CD14-positive monocyte (primary cell): ENCODE results near the gene ARID1B. TPM values are rescaled to one million over a fixed set of nuclear protein-coding genes. Genes with fewer than 3 reads are reported as not detected.

ENCODE experiments used
- DNase-seq, 3 donors: peaks; one replicate each; pipeline ENCODE4 v3.0.0-alpha.2; 2011 to 2022
- H2AFZ ChIP-seq: 2 replicates; pipeline ENCODE4 v1.6.0; 2012; ENCODE audit warnings: mild to moderate bottlenecking, low read depth, low read length, inconsistent platforms; ENCODE audit not compliant: insufficient read depth, poor library complexity, severe bottlenecking
- H3K27ac ChIP-seq, 2 donors: 1 replicate in 1 of 2; 2 replicates in 1 of 2; pipeline ENCODE4 v1.5.1; 2012 to 2013; ENCODE audit warnings: low read length in 2 of 2, control low read depth in 1 of 2, inconsistent platforms in 1 of 2, low read depth in 1 of 2, mild to moderate bottlenecking in 1 of 2
- H3K27me3 ChIP-seq, 2 donors: one replicate each; pipeline versions ENCODE4 v1.6.0 to v1.6.1; 2011 to 2013; ENCODE audit warnings: low read length in 2 of 2; ENCODE audit not compliant: control insufficient read depth in 2 of 2, insufficient read depth in 2 of 2
- H3K36me3 ChIP-seq, 2 donors: replicated peaks in 1 of 2; 1 replicate in 1 of 2; 2 replicates in 1 of 2; pipeline versions ENCODE4 v1.5.1 to v1.6.1; 2012 to 2013; ENCODE audit warnings: low read length in 2 of 2, control low read depth in 1 of 2, inconsistent platforms in 1 of 2, mild to moderate bottlenecking in 1 of 2; ENCODE audit not compliant: insufficient read depth in 2 of 2, control insufficient read depth in 1 of 2
- H3K4me1 ChIP-seq, 2 donors: 1 replicate in 1 of 2; 2 replicates in 1 of 2; pipeline versions ENCODE4 v1.5.1 to v1.6.1; 2012 to 2013; ENCODE audit warnings: low read length in 2 of 2, control low read depth in 1 of 2, inconsistent platforms in 1 of 2, mild to moderate bottlenecking in 1 of 2, moderate library complexity in 1 of 2; ENCODE audit not compliant: insufficient read depth in 2 of 2, control insufficient read depth in 1 of 2
- H3K4me2 ChIP-seq: replicated peaks from 2 replicates; pipeline ENCODE3; 2012; ENCODE audit warnings: low read length, moderate library complexity, mild to moderate bottlenecking; ENCODE audit not compliant: poor library complexity, severe bottlenecking; ENCODE audit errors: extremely low read depth
- H3K4me3 ChIP-seq, 3 experiments: fragments of 200-600 bp in 1 of 3; sonication (generic) in 1 of 3; replicated peaks in 1 of 3; 1 replicate in 2 of 3; 2 replicates in 1 of 3; pipeline ENCODE4 v1.5.1; 2011 to 2013; ENCODE audit warnings: low read length in 3 of 3, mild to moderate bottlenecking in 3 of 3, control low read depth in 2 of 3, low read depth in 2 of 3, inconsistent platforms in 1 of 3, moderate library complexity in 1 of 3
- H3K79me2 ChIP-seq: 2 replicates; pipeline ENCODE4 v1.6.0; 2012; ENCODE audit warnings: mild to moderate bottlenecking, control low read depth, inconsistent platforms, low read length, moderate library complexity; ENCODE audit not compliant: insufficient read depth
- H3K9ac ChIP-seq: 2 replicates; pipeline ENCODE4 v1.6.0; 2017; ENCODE audit warnings: low read length, mild to moderate bottlenecking; ENCODE audit not compliant: insufficient read depth, poor library complexity, severe bottlenecking
- H3K9me3 ChIP-seq, 2 donors: replicated peaks in 1 of 2; 1 replicate in 1 of 2; 2 replicates in 1 of 2; pipeline versions ENCODE4 v1.5.1 to v1.6.1; 2012 to 2013; ENCODE audit warnings: low read length in 2 of 2, control low read depth in 1 of 2; ENCODE audit not compliant: control insufficient read depth in 1 of 2, insufficient read depth in 1 of 2
- H4K20me1 ChIP-seq: 2 replicates; pipeline ENCODE4 v1.6.0; 2012; ENCODE audit warnings: mild to moderate bottlenecking, low read length, control low read depth, moderate library complexity; ENCODE audit not compliant: insufficient read depth
- H3K27ac Mint-ChIP-seq, 7 donors: one replicate each; pipeline ENCODE4 v1.8.0; 2020; ENCODE audit warnings: mild to moderate bottlenecking in 7 of 7, mixed read lengths in 7 of 7, moderate library complexity in 6 of 7, inconsistent platforms in 2 of 7
- H3K27me3 Mint-ChIP-seq, 3 donors: one replicate each; pipeline ENCODE4 v1.8.0; 2021 to 2022; ENCODE audit warnings: low read depth in 3 of 3, mild to moderate bottlenecking in 3 of 3, mixed read lengths in 3 of 3, moderate library complexity in 3 of 3, inconsistent platforms in 1 of 3
- H3K36me3 Mint-ChIP-seq, 2 donors: one replicate each; pipeline ENCODE4 v1.8.0; 2020; ENCODE audit warnings: mixed read lengths in 2 of 2, inconsistent platforms in 1 of 2, mild to moderate bottlenecking in 1 of 2
- H3K4me1 Mint-ChIP-seq: one replicate; pipeline ENCODE4 v1.8.0; 2020; ENCODE audit warnings: mild to moderate bottlenecking, mixed read lengths
- H3K4me3 Mint-ChIP-seq, 2 donors: one replicate each; pipeline ENCODE4 v1.8.0; 2020; ENCODE audit warnings: mild to moderate bottlenecking in 2 of 2, mixed read lengths in 2 of 2, moderate library complexity in 1 of 2
- H3K9me3 Mint-ChIP-seq, 7 donors: one replicate each; pipeline ENCODE4 v1.8.0; 2020 to 2022; ENCODE audit warnings: mixed read lengths in 7 of 7, mild to moderate bottlenecking in 6 of 7, moderate library complexity in 6 of 7, inconsistent platforms in 2 of 7
- CTCF ChIP-seq: fragments of 200-600 bp; IDR thresholded peaks from one replicate; pipeline ENCODE4 v1.8.0; 2022; ENCODE audit warnings: antibody characterized with exemption, mild to moderate bottlenecking
- WGBS: methylation state at CpG from one replicate; pipeline ENCODE4 v1.1.5; 2013; ENCODE audit warnings: missing lambda C conversion rate; ENCODE audit not compliant: insufficient coverage; 5-methylcytosine and 5-hydroxymethylcytosine counted together
- intact Hi-C, 2 donors: fragments of 100-400 bp; cut with micrococcal nuclease; formaldehyde crosslinking; loops; one replicate each; pipeline versions ENCODE4 v1.15.0 to v1.15.1; 2023
- polyA plus RNA-seq, 3 donors: library from polyadenylated mRNA; depleted of rRNA in 1 of 3; unstranded in 2 of 3; stranded (reverse) in 1 of 3; fragments of 300-500 nt in 2 of 3; fragments of >200 nt in 1 of 3; fragmentation: Illumina TruSeq in 2 of 3; gene quantifications; 1 replicate in 2 of 3; 2 replicates in 1 of 3; pipeline ENCODE4 v1.2.3, GENCODE V29; 2012 to 2021

The ARID1B gene
- polyA plus RNA-seq, 3 donors, result 3.2 to 22.1 (median 3.8) TPM

GRCh38 chr6:157095569-157095968, 318.4 kb downstream of the ARID1B start:
- Histone ChIP-seq H3K4me3 (no peak overlapping the region), H3K79me2 (no peaks in the 10 kb centered on the region), H2AFZ (no peak overlapping the region), H3K27ac (no peak overlapping the region), H3K9ac (no peak overlapping the region), H3K36me3 (peaks cover 0 to 20% of the 10 kb centered on the region in 2 donors), H3K4me1 (peaks cover 0 to 2% of the 10 kb centered on the region in 2 donors), H3K9me3 (no peaks in the 10 kb centered on the region), H3K4me2 (no peak overlapping the region), H3K27me3 (no peaks in the 10 kb centered on the region), H4K20me1 (peaks cover 8% of the 10 kb centered on the region)
- no peak for TF ChIP-seq CTCF
- H3K36me3 Mint-ChIP-seq, result peaks cover 24 to 40% of the 10 kb centered on the region in 2 donors
- no CpG with 5 or more reads among the region's 5 CpGs for WGBS
- H3K27ac Mint-ChIP-seq, result no peak overlapping the region
- no peak overlapping the region for H3K4me3 Mint-ChIP-seq
- intact Hi-C loops, result no loop called here
- H3K27me3 Mint-ChIP-seq, result no peaks in the 10 kb centered on the region
- peaks cover 15% of the 10 kb centered on the region for H3K4me1 Mint-ChIP-seq
- no peak for DNase-seq
- H3K9me3 Mint-ChIP-seq, result no peaks in the 10 kb centered on the region

- H3K27ac ChIP-seq, result no peak overlapping the region
- intact Hi-C loops, result no loop called here
- no peak overlapping the region for H2AFZ ChIP-seq
- peaks cover 17% of the 10 kb centered on the region for H3K4me1 Mint-ChIP-seq
- H3K27me3 Mint-ChIP-seq, result no peaks in the 10 kb centered on the region
- H3K79me2 ChIP-seq, result no peaks in the 10 kb centered on the region
- peak overlapping the region in 2 of 7 donors; percentile 52 to 64 for H3K27ac Mint-ChIP-seq
- H3K4me3 Mint-ChIP-seq, result no peak overlapping the region
- peaks cover 0 to 3% of the 10 kb centered on the region in 2 donors for H3K4me1 ChIP-seq
- H3K9me3 ChIP-seq, result no peaks in the 10 kb centered on the region
- H3K36me3 ChIP-seq, result peaks cover 0 to 15% of the 10 kb centered on the region in 2 donors
- no peak for DNase-seq
- H3K9ac ChIP-seq, result no peak overlapping the region
- no peaks in the 10 kb centered on the region for H3K9me3 Mint-ChIP-seq
- H3K36me3 Mint-ChIP-seq, result peaks cover 24 to 36% of the 10 kb centered on the region in 2 donors
- TF ChIP-seq CTCF, result no peak
- H3K4me3 ChIP-seq, result no peak overlapping the region
- 92% methylated on average over 3 of the region's 6 CpGs for WGBS
- H4K20me1 ChIP-seq, result peaks cover 8% of the 10 kb centered on the region
- no peaks in the 10 kb centered on the region for H3K27me3 ChIP-seq
- no peak overlapping the region for H3K4me2 ChIP-seq
Observed at GRCh38 chr6:157096105-157096504, 318.9 kb downstream of the ARID1B start.
